Transverse colon (tissue), 4 donors: ENCODE measurements around the gene ATP6V0D1. TPM values are rescaled to one million over a fixed set of nuclear protein-coding genes. Genes with fewer than 3 reads are reported as not detected.
A peak's percentile ranks its signal among the peaks of the same experiment; 100 is the strongest.
"Not testable (repeated sequence)": the region's sequence is repeated elsewhere in the genome, so short reads cannot be mapped to it uniquely, and the experiment has no call there.

ENCODE experiments used
- DNase-seq: peaks from one replicate; pipeline ENCODE4 v3.0.0-alpha.2; 2019
- H3K27ac ChIP-seq, 4 donors: fragments of 200-600 bp; sonication (generic); 2 replicates each; pipeline ENCODE4 v1.5.1; 2016 to 2018; ENCODE audit warnings: inconsistent platforms in 4 of 4
- H3K27me3 ChIP-seq: fragments of 200-600 bp; sonication (generic); 2 replicates; pipeline ENCODE4 v1.5.1; 2017; ENCODE audit warnings: inconsistent platforms
- H3K36me3 ChIP-seq, 4 donors: fragments of 200-600 bp; sonication (generic); 2 replicates each; pipeline ENCODE4 v1.5.1; 2017 to 2019; ENCODE audit warnings: inconsistent platforms in 4 of 4
- H3K4me1 ChIP-seq, 4 donors: fragments of 200-600 bp; sonication (generic); 2 replicates each; pipeline ENCODE4 v1.5.1; 2017 to 2020; ENCODE audit warnings: inconsistent platforms in 4 of 4
- H3K4me3 ChIP-seq, 4 donors: fragments of 200-600 bp; sonication (generic); 1 replicate in 1 of 4; 2 replicates in 3 of 4; pipeline versions ENCODE4 v1.5.1 to v1.6.1; 2017 to 2019; ENCODE audit warnings: inconsistent platforms in 4 of 4
- H3K9me3 ChIP-seq, 2 donors: fragments of 200-600 bp; sonication (generic); 2 replicates each; pipeline ENCODE4 v1.5.1; 2017 to 2019; ENCODE audit warnings: inconsistent platforms in 2 of 2
- CTCF ChIP-seq, 5 experiments: fragments of 200-600 bp in 3 of 5; fragments of 450-650 bp in 2 of 5; sonication (generic) in 3 of 5; IDR thresholded peaks; 1 replicate in 2 of 5; 2 replicates in 3 of 5; pipeline ENCODE4 v1.5.1; 2016 to 2017; ENCODE audit warnings: antibody characterized with exemption in 5 of 5, inconsistent platforms in 3 of 5, mild to moderate bottlenecking in 2 of 5, moderate library complexity in 1 of 5
- EP300 ChIP-seq: sonication (generic); formaldehyde crosslinking; IDR thresholded peaks from one replicate; pipeline ENCODE4 v1.6.1; 2017; ENCODE audit warnings: antibody characterized with exemption, low read depth
- POLR2A ChIP-seq: fragments of 450-650 bp; IDR thresholded peaks from one replicate; pipeline ENCODE4 v1.6.1; 2016; ENCODE audit warnings: antibody characterized with exemption, mild to moderate bottlenecking, moderate library complexity
- POLR2AphosphoS5 ChIP-seq, 3 donors: sonication (generic); formaldehyde crosslinking; IDR thresholded peaks; one replicate each; pipeline ENCODE4 v1.6.1; 2016; ENCODE audit warnings: antibody characterized with exemption in 3 of 3
- WGBS, 2 donors: methylation state at CpG; one replicate each; pipeline ENCODE4 v1.1.5; 2018; ENCODE audit warnings: low coverage in 1 of 2; 5-methylcytosine and 5-hydroxymethylcytosine counted together
- in situ Hi-C, 4 donors: fragments of 200-750 bp; cut with MboI; loops; one replicate each; pipeline versions ENCODE4 v1.15.0 to v1.15.1; 2017; ENCODE audit warnings: low sequenced_read_pairs in 3 of 4, low pct_ligation_motif_present in 1 of 4, low pct_unique_long_range_greater_than_20kb in 1 of 4
- intact Hi-C: fragments of 100-400 bp; cut with DNase I; formaldehyde crosslinking; loops from one replicate; pipeline ENCODE4 v1.15.1; 2023; ENCODE audit warnings: low total_unique reads
- total RNA-seq, 4 donors: library from RNA; depleted of rRNA; stranded (reverse); fragments of >200 nt; gene quantifications; one replicate each; pipeline ENCODE4 v1.1.0, GENCODE V29; 2016

Gene ATP6V0D1
- total RNA-seq, 4 donors from 2014 or later = 218 to 457 (median 386) TPM

DNA sequence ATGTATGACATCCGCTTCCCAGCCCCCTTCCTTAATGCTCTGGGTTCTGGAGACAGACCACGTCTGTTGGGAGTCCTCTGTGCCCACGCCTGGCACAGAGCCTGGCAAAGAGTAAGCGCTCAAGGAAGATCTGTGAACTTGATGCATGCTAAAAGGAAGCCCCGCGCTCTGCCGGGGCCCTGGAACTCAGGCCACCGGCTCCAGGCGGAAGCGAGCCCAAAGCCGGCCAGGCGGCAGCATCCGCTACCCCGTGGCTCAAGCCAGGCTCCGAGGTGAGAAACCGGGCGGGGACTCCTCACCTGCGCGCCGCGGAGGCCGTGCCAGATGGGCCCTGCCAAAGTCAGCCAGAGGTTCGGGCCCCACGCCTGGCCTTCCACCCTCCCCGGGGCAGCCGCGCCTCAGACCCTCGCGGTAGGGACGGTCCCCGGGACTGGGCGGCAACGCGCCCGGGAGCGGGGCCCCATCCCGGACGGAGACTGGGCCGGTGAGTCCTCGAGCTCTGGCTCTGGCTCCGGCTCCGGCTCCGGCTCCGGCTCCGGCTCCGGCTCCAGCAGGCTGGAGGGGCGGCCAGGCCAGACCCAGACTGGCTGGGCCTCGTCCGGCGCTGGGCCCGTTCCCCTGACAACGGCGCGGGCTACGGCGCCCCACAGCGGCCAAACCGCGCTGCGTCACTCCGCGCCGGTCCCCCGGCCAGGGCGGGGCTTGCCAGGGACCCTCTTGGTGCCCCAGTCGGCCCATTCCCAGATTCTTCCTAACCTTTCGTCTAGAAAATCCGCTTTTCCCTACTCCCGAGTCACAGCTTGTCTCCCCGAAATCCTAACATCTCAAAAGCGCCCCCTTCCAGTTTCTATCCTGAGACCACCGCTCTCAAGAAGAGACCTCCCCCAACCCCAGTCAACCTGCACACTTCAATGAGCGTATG lies 64.8 kb downstream of the ATP6V0D1 start, which contains the start of gene ZDHHC1:
Gene ZDHHC1, minus strand, starts transcription at position 606 of the 922 bp plus-strand sequence. CDS start 8,702 bp downstream, outside the sequence.
- TF ChIP-seq POLR2AphosphoS5 (IDR thresholded peaks at IDR 0.05) (peak; percentile 10 to 58 (median 57)), CTCF (IDR thresholded peaks at IDR 0.05) (peak; percentile 54 to 72 (median 58)), EP300 (no peak), POLR2A (peak; percentile 43)
- Histone ChIP-seq H3K36me3 (no peaks in the 10 kb centered on the region), H3K27ac (peak within 1 kb of the TSS; percentile 78 to 86 (median 82)), H3K27me3 (no peaks in the 10 kb centered on the region), H3K4me3 (peak within 1 kb of the TSS; percentile 64 to 85 (median 69)), H3K9me3 (no peaks in the 10 kb centered on the region), H3K4me1 (peaks cover 13 to 28% (median 14%) of the 10 kb centered on the region in 4 donors)
- 4 to 12% methylated on average over 3 to 38 of the region's 73 CpGs for WGBS, 2 donors
- intact Hi-C loops (no loop called here), in situ Hi-C loops (no loop called here)
- DNase-seq = peak; percentile 76

- DNase-seq = not testable (repeated sequence)
- WGBS, 2 donors = 89 to 93% methylated on average over 6 to 19 of the region's 19 CpGs
- peaks cover 13 to 28% (median 14%) of the 10 kb centered on the region in 4 donors for H3K4me1 ChIP-seq
Measured at GRCh38 chr16:67415421-67415820, 65.5 kb downstream of the ATP6V0D1 start.

GRCh38 chr16:67413978-67414911 lies 66.7 kb downstream of the ATP6V0D1 start:
- Histone ChIP-seq H3K36me3 (no peaks in the 10 kb centered on the region), H3K9me3 (no peaks in the 10 kb centered on the region), H3K27me3 (no peaks in the 10 kb centered on the region), H3K4me1 (peaks cover 13 to 28% (median 14%) of the 10 kb centered on the region in 4 donors), H3K27ac (peak overlapping the region in 2 of 4 donors; percentile 13 to 66), H3K4me3 (no peak overlapping the region)
- TF ChIP-seq EP300 (no peak), POLR2A (no peak), POLR2AphosphoS5 (IDR thresholded peaks at IDR 0.05) (no peak), CTCF (IDR thresholded peaks at IDR 0.05) (no peak)
- WGBS, 2 donors = 50 to 54% methylated on average over 4 to 6 of the region's 6 CpGs
- intact Hi-C loops = no loop called here
- no peak for DNase-seq
- in situ Hi-C loops = no loop called here

More at GRCh38 chr16:67415421-67415820, 65.5 kb downstream of the ATP6V0D1 start:
- in situ Hi-C loops, intact Hi-C loops, H3K36me3 ChIP-seq, H3K9me3 ChIP-seq, H3K27me3 ChIP-seq: not testable (repeated sequence)
- H3K4me3 ChIP-seq = peak overlapping the region in 3 of 4 donors; percentile 64 to 85 (median 65)
- H3K27ac ChIP-seq = peak overlapping the region; percentile 78 to 86 (median 82)

- DNase-seq = no peak
- in situ Hi-C loops = no loop called here
- no peak for TF ChIP-seq EP300
- no peak for TF ChIP-seq POLR2AphosphoS5 (IDR thresholded peaks at IDR 0.05)
- TF ChIP-seq POLR2A = no peak
- TF ChIP-seq CTCF (IDR thresholded peaks at IDR 0.05) = no peak
- WGBS, 2 donors = 40 to 57% methylated on average over 1 to 2 of the region's 2 CpGs
- H3K9me3 ChIP-seq = no peaks in the 10 kb centered on the region
- intact Hi-C loops = no loop called here
- no peaks in the 10 kb centered on the region for H3K36me3 ChIP-seq
- peaks cover 13 to 30% (median 14%) of the 10 kb centered on the region in 4 donors for H3K4me1 ChIP-seq
- H3K27me3 ChIP-seq = no peaks in the 10 kb centered on the region
- no peak overlapping the region for H3K27ac ChIP-seq
- no peak overlapping the region for H3K4me3 ChIP-seq
Measured at GRCh38 chr16:67412294-67412693, 68.7 kb downstream of the ATP6V0D1 start.
